NOMO-1 (cell line): ENCODE data around the gene GLMP.
"Not testable (repeated sequence)": the region's sequence is repeated elsewhere in the genome, so short reads cannot be mapped to it uniquely, and the experiment has no call there.

Experiments
- DNase-seq, 2 experiments: peaks; one replicate each; lab custom pipeline; 2025; ENCODE audit not compliant: unreplicated experiment in 2 of 2; lab: John Stamatoyannopoulos, UW

The GLMP gene, protein sequence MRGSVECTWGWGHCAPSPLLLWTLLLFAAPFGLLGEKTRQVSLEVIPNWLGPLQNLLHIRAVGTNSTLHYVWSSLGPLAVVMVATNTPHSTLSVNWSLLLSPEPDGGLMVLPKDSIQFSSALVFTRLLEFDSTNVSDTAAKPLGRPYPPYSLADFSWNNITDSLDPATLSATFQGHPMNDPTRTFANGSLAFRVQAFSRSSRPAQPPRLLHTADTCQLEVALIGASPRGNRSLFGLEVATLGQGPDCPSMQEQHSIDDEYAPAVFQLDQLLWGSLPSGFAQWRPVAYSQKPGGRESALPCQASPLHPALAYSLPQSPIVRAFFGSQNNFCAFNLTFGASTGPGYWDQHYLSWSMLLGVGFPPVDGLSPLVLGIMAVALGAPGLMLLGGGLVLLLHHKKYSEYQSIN

DNA sequence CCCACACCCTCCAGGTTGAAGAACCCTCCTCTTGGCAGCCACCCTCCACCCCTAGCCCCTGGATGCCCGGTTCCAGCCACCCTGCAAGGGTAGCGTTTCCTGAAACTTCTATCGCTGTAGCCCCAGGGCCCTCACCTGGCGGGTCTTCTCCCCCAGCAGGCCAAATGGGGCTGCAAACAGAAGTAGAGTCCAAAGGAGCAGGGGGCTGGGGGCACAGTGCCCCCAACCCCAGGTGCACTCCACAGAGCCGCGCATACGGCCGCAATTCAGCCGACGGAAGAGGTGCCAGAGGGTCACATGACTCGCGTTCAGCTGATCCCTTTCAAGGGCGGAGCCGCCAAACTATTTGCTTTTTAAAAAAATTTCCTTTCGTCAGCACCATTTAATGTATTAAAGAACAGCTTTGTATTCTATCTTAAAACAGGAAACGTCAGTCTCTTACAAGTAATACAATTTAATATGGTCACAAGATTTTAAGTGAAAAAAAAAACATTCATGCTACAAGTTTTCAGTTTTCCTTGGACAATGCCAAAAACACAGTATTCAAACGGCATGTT is at the start of gene GLMP:
TSS of gene GLMP (minus strand) at position 289 of the 557 bp plus-strand sequence. CDS start at position 255, 34 bp downstream.
- peak; percentile 24 to 65 for DNase-seq

DNA sequence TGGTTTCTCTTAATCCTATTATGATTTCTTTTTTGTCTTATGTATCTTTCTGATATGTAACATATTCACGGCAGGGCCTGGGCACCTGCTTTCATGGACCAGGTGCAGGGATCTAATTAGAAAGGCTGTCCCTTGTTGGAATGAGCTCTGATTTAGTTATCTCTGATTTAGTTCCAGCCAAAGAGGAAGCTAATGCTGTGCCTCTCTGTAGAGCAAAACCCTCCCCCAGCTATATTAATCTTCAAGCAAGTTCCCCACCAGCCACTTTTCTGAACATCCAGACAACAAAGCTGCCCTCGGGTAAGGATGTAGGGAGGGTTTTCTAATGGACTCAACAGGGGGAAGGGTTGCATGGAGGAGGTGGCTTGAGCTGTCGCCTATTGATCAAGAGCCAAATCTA is 48.9 kb upstream of the GLMP start:
- no peak for DNase-seq

DNA sequence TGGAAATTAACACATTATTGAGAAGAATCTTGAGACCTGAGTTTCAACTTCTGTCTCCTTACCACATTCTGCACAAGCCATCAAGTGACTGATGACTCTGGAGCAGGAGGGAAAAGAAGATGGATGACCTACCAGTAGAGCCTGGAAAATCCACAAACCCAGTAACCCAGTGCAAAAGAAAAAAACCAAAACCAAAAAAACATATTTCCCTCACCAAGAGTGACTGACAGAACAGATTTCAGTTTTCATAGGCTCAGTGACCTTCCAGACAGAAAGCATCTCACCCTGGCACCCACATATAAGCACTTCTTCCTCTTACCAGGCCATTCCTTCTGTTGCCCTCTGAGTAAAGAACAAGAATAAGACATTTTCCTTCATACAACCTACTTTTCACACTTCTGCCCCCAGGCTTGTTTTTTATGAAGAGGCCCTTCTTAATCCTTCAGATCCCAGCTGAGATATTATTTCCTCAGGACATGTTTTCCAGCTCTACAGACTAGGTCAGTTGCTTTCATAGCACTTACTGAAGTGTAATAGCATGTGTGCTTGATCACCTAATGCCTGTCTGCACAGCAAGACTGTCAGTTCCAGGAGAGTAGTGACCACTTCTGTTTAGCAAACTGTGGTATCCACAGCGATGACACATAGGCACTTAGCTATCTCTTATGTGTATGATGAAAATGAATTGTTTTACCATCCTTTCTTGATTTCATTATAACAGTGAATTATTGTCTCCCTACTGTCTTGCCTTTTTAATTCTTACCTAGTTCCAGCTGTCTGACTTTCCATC is 46.9 kb upstream of the GLMP start:
- no peak for DNase-seq

DNA sequence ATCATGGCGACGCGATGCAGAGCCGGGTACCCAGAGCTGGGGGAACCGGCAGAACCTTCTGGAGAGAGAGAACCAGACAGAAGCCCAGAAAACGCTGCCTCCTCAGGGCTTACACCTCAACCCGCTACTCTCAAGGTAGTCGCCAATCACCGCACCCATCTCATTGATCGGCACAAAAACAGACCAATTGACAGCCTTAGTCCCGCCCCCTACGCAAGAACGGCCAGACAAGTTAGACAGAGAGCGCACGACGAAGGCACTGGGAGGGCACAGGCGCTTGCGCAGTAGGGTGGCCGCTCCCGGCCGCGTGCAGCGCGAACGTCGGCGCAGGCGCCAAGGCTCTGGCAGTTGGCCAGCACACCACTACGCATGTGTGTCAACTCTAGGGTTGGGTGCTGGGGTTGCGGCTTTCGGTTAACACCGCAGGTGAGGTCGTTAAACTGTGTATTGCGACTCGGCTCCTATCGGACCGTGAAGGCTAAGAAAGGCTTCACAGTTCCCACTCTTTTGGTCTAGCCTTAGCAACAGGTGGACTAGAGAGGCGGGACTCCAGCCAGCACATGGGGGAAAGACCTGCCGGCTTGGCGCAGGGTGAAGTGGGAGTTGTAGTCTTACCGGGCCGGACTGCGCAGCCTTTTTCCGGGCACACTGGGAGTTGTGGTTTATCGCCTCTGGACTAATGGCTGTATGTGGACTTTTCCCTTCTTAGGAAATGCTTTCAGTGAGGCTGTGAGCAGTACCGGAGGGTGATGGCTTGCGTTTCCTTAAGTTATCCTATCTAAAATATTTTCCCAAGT is 42.9 kb upstream of the GLMP start, which contains the start of the genes CCT3 and TSACC:
TSS of gene CCT3 (minus strand) at position 113 of the 797 bp plus-strand sequence. CDS start at position 5, 108 bp downstream.
TSS of gene TSACC (plus strand) at position 347 of the 797 bp plus-strand sequence. CDS start 1,232 bp downstream, outside the sequence.
- peak; percentile 99 to 100 for DNase-seq

DNA sequence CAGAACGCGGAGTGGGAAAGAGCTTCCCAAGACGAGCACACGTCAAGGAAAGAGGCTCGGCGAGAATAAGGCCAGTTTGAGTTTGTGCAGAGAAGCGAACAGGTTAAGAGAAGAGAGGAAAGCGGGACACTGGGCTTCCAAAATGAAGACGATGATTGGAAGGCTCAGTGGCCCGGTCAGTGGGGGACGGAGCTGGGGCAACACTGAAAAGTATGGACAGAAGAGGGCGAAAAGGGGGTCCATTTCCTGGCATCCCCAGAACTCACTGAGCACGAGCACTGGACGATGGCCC is 42.4 kb upstream of the GLMP start:
- DNase-seq: no peak

DNA sequence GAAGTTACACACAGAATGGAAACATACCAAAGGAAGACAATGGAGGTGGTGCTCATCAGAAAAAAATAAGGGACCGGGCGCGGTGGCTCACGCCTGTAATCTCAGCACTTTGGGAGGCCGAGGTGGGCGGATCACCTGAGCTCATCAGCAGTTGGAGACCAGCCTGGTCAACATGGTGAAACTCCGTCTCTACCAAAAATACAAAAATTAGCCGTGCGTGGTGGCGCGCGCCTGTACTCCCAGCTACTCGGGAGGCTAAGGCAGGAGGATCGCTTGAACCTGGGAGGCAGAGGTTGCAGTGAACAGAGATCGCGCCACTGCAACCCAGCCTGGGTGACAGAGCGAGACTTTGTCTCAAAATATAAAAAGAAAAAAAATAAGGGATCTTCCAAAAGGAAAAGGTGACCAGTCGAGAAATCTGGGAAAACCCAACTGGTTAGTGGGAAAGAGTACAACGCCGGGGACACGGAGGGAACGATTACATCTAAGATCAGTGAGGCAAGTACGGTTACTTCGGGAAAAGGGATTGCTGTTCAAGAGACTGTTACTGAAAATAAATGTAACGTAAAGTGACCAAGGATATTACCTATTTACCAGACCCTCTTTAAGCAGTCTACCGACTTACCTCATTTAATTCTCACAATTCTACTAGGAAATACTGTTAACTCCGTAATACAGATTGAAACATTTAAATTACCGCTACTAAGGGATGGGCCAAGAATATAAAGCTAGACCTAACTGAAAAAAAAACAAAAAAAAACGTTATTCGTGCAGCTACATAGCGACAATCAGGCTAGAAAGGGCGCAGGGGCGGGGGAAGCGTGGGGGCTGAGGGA is 41.8 kb upstream of the GLMP start:
- DNase-seq: no peak

DNA sequence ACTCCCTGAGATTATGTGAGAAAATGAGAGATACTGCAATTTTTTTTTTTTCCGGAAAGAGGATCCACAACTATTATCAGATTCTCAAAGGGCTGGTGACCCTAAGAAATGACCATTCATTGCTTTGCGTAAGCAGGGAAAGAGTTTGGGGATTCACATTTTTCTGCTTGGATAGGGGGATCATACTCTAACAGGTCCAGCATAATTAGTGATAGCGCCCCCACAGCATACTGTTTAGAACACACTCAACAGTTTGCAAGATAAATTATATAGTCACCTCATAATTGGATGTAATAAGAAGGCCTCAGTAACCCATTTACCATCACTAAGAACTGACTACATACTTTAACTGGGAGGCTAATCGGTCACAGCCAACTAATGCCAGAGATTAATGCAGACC is 40.8 kb upstream of the GLMP start:
- DNase-seq: no peak

DNA sequence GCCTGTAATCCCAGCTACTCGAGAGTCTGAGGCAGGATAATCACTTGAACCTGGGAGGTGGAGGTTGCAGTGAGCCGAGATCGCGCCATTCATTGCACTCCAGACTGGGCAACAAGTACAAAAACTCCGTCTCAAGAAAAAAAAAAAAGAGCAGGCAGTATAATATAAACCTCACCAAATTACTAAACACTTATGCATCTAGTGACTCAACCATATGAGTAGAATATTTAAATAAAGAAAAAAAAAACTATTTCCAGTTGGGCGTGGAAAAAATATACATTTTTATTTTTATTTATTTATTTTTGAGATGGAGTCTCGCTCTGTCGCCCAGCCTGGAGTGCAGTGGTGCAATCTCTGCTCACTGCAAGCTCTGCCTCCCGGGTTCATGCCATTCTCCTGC is 27.7 kb upstream of the GLMP start:
- DNase-seq: not testable (repeated sequence)

DNA sequence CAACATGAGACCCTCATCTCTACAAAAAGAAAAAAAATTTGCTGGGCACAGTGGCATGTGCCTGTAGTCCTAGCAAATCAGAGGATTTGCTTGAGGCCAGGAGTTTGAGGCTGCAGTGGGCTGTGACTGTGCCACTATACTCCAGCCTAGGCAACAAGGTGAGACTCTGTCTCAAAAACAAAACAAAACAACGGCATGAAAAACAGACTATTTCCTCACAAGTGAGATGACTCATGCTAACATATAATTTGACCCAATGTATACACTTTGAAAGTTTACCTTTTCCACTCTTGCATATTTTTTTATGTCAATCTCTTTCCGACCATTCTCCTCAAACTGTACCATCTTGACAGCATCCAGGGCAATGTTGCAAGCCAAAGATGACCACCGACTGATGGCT is 25.1 kb upstream of the GLMP start:
- no peak for DNase-seq

DNA sequence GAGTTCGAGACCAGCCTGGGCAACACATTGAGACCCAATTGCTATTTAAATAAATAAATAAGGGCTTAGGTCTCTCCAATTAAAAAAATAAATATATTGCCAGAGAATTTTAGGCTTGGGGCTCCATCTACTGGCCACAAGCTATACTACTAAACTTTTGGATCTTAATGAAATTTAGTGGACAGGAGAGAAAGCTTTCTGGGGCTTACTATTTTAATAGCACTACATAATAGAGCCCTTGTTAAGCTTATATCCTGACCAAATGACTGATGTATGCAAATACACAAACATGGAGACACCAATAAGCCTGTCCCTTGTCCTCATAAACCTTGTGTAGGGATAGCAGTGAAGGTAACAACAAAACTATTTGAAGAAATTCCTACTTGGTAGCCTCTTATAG is 24.2 kb upstream of the GLMP start:
- peak in 1 of 2 experiments; percentile 23 for DNase-seq

DNA sequence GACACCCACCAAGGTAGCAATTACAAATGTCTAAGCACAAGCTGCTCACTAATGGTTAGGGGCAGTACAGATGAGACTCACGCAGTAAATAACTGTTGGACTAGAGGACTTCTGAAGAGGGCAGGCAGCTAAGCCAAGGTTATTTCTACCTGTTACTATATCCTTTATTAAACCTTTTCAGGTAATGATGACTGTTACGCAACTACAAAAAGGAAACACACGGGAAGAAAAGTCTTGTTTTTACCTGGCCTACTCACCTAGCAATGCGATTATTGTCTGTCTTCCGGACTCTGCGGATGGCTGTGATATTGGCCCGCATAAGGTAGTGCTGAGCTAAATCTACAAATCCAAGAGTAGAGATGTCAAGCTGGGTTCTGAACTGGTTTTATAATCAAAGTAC is 21.4 kb upstream of the GLMP start:
- DNase-seq: no peak

DNA sequence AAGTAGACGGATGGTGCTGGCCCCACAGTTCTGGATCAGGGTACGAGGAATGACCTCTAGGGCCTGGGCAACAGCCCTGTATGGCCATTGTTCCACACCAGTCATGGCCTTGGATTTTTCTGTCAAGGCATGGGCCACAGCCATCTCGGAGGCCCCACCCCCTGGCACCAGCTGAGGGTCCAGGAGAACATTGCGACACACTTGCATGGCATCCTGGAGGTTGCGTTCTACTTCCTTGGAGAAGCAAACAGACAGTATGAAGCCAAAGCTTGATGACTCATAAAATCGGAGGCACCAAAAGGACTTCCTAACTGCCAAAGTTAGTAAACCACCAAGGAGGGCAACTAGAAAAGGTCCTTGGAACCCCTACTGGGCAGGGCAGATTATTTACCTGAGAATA is 15.5 kb upstream of the GLMP start:
- DNase-seq: no peak

DNA sequence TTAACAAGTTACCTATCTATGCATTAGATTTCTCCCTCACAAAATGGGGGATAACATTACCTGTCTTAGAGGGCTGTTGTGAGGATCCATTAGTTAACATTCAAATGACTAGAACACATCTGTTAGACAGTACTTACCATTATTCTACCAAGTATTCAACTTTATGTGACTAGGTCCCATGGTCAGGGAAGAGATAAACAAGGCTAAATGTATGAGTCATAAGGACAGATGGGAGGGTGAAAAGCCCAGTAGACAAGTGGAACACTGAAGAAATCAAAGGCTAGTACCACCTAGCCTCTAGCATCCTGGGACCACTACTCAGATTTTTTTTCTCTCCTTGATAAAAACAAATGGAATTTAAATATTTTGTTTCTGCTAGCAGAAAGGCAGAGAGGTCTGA is 12.6 kb upstream of the GLMP start:
- no peak for DNase-seq

DNA sequence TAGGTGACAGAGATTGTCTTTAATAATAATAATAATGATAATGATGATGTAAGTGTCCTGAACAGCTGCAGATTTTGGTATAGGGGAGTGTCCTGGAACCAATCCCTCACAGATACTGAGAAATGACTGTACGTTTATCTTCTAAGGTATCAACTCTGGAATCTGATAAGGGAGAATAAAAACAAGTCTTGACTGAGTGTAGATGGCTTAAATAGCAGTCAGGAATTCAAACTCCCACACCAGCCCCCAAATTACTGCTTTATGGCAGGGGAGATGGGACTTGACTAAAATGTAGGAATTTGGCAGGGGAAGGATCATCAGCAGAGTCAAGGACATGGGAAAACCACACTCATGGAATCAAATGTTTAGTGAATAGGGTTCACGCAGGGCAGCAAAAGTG is 9.7 kb upstream of the GLMP start:
- DNase-seq: no peak

DNA sequence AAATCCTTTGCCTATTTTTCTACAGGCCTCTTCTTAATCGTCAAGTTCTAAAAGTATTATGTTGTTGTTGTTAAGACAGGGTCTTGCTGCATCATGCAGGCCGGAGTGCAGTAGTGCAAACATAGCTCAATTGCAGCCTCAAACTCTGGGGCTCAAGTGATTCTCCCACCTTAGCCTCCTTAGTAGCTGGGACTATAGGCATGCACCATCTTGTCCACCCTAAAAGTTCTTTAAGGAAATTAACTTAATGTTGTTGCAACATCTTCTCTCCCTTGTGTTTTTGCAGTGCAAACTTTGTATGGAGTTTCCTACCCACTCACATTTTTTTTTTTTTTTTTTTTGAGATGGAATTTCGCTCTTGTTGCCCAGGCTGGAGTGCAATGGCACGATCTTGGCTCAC is 7.8 kb upstream of the GLMP start:
- DNase-seq: no peak

DNA sequence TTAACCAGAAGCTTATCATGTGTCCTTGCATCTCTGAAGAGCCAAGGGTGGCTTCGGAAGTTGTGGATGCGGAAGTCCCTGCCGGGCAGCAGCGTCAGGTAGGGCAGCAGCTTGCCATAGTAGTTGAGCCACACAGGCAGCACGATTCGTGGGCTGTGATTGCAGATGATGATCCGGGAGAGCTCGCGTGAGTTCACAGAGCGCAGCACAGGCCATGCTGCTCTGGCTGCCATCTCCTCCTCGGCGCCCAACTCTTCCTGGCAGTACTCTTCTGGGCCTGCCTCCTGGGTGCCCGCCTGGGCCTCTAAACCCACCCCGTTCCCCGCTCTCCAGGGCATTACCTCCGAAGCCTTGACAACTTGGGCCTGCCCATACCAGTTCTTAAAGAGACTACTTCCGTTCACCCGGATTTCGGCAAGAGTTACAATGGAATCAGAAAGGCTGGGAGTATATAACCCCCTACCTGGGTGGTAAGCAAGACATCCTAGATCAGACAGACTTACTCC is 3.4 kb upstream of the GLMP start, which contains the start of gene VHLL:
TSS of gene VHLL (minus strand) at position 456 of the 506 bp plus-strand sequence. CDS start at position 338, 118 bp downstream.
- no peak for DNase-seq

DNA sequence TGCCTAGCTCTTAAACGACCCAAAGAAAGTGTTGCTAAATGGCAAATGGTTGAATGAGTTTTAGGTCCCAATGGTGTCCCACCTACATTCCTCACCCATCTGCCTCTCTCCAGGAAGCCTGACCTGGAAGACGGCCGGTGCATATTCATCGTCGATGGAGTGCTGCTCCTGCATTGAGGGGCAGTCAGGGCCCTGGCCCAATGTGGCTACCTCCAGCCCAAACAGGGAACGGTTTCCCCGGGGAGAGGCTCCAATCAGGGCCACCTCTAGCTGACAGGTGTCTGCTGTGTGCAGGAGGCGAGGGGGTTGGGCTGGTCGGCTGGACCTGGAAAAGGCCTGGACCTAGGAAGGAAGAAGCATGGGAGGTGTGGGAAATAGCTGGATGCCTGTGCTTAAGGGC is 1.6 kb downstream of the GLMP start:
- DNase-seq: no peak

DNA sequence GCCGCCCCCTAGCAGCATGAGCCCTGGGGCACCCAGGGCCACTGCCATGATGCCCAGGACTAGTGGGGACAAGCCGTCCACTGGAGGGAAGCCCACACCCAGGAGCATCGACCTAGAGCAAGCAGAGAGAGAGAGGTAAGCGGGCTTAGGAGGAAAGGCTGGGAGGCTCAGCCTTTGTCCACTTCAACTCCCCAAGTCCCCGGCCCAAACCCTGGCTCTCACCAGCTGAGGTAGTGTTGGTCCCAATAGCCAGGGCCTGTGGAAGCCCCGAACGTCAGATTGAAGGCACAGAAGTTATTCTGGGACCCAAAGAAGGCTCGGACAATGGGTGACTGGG is 2.4 kb downstream of the GLMP start:
- DNase-seq: no peak

DNA sequence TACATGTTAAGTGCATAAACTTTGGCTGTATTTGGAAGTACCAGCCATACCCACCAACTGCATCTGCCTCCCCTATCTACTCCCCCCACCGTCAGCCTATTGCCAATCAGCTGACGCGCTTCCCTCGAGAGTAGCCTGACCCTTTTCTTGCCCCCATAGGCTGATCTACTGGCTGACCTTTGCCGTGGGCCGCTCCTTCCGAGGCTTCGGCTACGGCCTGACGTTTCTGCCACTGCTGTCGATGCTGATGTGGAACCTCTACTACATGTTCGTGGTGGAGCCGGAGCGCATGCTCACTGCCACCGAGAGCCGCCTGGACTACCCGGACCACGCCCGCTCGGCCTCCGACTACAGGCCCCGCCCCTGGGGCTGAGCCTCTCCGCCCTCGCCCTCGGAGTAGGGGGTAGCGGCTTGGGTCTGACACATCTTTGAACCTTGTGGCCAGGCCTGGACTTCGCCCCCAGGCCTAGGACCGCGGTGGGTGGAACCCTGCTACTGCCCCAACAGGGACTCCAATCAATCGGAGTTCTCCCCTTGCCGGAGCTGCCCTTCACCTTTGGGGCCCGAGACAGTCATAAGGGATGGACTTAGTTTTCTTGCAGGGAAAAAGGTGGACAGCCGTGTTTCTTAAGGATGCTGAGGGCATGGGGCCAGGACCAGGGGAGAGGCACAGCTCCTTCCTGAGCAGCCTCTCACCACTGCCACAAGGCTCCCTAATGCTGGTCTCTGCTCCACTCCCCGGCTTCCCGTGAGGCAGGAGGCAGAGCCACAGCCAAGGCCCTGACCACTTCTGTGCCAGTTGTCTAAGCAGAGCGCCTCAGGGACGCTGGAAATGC is 4.0 kb downstream of the GLMP start:
- DNase-seq: no peak
